ENCODE results near the gene SELENOP. TPM values are rescaled to one million over a fixed set of nuclear protein-coding genes. Genes with fewer than 3 reads are reported as not detected.

SELENOP gene
- total RNA-seq, 1 donor from 2014 or later = 807 TPM

DNA sequence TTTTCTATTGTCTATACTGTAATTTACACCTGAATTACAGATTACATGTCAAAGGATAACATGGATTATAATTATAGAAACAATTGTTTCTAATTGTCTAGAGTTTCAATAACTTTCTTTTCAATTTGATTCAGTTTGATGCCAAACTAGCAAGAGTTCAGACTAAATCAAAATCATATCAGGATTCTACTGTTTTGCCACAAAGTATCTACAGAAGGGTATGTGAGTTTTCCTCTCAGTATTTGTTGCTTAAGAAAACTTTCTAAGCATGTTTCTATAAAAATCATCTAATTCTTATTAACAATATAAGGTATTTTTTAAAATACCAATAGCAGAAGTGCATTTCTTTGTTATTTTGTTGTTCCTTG, 12.5 kb downstream of the SELENOP start:
- no peak for DNase-seq (ENCODE audit: low spot score)

DNA sequence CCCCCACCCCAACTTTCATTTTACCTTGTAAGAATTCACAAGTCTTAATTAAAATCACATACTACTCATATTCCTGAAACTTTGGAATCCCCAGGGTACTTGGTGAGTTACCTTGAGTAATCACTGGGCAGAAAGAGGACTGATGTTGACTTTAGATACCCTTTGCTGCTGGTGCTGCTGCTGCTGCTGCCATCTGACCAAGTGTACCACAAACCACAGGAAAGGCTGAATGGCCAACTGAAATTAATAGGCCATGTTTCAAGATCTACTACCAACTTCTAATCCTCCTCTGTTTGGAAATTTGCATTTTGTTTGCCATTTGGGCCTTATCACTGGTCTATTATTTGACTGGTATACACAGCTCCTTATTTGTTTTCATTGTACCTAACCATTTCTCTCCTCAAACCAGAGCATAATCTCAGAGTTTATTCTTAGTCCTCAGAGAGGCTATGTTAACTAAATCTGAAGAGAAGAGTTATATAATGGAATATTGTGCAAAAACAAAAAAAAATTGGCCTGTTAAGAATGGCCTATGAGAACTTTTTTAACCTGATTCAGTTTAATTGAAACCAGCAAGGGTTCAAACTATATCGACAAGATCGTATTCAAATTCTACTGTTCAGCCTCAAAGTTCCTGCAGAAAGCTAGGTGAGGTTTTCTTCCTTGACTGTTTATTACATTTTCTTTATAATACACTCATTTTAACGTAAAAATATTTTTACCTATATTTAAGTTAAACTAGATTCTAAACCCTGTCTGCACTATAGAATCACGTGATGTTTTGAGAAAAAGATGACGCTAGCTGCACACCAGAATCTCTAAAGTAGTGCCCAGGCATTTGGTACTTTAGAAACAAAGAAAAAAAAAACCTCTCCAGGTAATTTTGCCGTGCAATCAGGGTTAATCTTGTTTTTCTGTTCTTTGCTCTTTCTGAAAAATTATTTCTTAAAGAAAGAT, 13.1 kb downstream of the SELENOP start:
- DNase-seq (ENCODE audit: low spot score) = no peak

- no peak for DNase-seq (ENCODE audit: low spot score)
Measured at GRCh38 chr5:42791151-42791550, 20.5 kb downstream of the SELENOP start.

GRCh38 chr5:42787845-42788244, 23.8 kb downstream of the SELENOP start:
- DNase-seq (ENCODE audit: low spot score) = no peak

GRCh38 chr5:42787073-42787472, 24.6 kb downstream of the SELENOP start:
- DNase-seq (ENCODE audit: low spot score) = no peak

- no peak for DNase-seq (ENCODE audit: low spot score)
Measured at GRCh38 chr5:42785756-42786155, 25.9 kb downstream of the SELENOP start.

- DNase-seq (ENCODE audit: low spot score) = no peak
Measured at GRCh38 chr5:42784132-42784531, 27.6 kb downstream of the SELENOP start.

DNA sequence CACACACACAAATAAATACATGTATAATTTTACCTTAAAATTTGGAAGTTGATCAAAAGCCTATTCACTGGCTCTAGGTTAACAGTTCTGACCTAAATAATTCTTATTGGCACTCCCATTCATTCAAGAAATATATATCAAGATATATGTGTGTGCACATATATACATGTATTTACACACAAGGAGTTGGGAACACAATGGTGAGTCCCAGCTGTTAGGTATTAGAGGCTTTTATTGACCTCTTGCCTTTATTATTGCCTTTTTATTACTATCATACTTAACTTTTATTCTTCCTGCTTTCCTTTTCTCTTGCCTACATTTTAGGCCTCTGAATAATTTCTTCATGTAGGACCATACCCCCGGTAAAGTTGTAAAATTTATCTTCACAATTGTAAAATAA, 30.1 kb downstream of the SELENOP start:
- no peak for DNase-seq (ENCODE audit: low spot score)

GRCh38 chr5:42779083-42779482, 32.6 kb downstream of the SELENOP start:
- no peak for DNase-seq (ENCODE audit: low spot score)

- DNase-seq (ENCODE audit: low spot score) = no peak
Measured at GRCh38 chr5:42772265-42772993, 39.3 kb downstream of the SELENOP start.

GRCh38 chr5:42770003-42770402, 41.7 kb downstream of the SELENOP start:
- no peak for DNase-seq (ENCODE audit: low spot score)

GRCh38 chr5:42768106-42768504, 43.6 kb downstream of the SELENOP start:
- no peak for DNase-seq (ENCODE audit: low spot score)

DNA sequence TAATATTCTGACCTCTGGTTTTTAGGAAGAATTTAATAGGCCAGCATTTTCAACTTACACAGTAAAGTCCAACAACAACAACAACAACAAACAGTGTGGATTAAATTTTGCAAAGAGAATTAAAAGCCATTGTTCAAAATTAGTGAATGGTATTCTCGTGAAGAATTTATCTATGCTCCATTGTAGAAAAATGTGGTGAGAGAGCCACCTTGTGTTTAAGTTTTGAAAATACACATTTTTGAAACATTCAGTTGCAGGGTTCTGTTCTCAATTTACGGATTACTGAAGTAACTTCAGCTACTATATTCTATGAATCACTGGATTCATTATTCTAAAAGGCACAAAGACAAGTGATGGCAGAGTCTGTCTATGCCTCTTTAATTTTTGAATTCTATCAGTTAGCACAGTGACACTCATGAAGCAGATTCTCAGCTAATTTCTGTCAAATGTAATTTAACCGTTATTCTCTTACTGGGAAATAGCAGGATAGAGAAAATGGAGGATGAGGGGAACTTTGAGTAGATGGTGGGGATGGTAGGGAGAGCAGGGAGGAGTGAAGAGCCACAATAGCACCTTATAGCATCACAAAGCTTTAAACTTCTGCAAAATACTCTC, 44.1 kb downstream of the SELENOP start:
- no peak for DNase-seq (ENCODE audit: low spot score)

- DNase-seq (ENCODE audit: low spot score) = no peak
Measured at GRCh38 chr5:42761791-42762190, 49.9 kb downstream of the SELENOP start.

DNA sequence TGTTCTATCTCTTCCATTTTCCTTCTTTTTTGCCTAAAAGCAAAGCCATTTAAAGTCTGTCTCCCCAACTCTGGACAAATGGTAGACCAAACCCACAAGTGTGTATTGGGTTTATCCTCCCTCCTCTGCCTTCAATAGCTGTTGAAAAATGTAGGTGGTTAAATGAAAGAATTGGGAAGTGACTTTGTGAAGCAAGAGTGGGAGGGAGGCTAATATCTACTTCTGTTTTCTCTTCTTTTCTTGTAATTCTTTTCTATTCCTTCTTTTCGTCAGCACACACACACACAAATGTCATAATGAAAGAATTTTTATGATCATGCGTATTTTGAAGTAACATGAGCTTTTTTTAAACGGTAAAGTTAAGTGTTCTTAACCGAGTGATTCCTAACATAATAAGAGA, 51.3 kb downstream of the SELENOP start:
- no peak for DNase-seq (ENCODE audit: low spot score)

- DNase-seq (ENCODE audit: low spot score) = no peak
Measured at GRCh38 chr5:42759456-42759855, 52.2 kb downstream of the SELENOP start.

DNA sequence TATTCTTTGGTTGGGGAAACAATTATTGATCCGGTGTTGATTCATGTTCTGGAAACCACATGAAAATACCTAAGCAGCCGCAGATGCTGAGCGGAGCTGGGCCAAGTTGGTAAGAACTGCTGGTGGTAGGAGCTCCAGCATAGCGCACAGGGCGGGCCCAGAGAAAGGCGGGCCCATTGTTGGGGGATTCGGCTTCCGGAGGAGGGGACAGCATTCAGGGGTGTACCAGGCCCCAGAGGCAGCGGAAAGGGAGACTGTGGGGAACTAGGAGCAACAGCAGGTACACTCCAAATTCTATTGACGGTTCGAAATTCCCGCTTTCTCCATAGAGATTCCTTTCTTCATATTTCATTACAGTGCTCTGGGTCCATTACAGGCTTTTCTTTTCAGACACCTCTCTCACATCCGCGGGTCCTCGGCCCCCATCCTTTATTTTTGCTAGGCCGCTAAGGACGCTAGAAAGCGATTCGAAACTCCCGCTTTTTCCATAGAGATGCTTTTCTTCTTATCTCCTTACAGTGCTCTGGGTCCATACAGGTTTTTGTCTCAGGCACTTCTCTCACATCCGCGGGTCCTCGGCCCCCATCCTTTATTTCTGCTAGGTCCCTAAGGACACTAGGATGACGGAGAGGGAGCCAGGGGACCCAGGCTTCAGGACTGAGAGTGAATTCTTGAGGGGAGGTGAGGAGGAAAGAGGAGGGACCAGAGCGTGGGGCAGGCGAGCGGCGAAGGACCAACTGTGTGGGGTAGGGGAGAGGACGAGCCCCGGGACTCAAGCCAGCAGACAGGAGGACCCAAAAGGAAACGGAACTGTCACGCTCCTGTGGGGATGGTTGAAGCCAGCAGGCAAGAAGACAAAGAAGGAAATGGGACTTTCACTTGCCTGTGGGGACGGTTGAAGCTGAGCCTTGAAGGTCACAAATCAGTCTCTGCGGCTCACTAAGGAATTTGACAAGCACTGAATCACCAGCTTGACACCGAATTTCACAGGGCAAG, 54.8 kb downstream of the SELENOP start, which contains the start of gene CCDC152:
Gene CCDC152 (plus strand): TSS at position 213 of the 996 bp plus-strand sequence. CDS start 2,304 bp downstream, outside the sequence.
- DNase-seq (ENCODE audit: low spot score) = no peak

DNA sequence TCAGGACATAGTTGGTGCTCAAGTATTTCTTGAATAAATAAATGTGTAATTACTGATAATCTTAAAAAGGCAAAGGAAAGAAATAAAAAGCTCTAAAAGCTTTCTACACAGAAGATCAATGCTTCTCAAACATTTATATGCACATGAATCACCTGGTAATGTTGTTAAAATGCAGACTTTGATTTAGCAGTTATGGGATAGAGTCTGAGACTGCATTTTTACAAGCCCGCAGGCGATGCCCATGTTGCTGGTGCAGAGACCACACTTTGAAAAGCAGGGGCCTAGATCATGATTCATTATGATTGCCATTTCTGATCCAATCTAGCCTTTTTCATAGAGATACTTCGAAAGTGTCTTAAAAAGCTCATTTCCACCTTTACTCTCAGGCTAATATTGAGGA, 58.6 kb downstream of the SELENOP start:
- DNase-seq (ENCODE audit: low spot score) = no peak

DNA sequence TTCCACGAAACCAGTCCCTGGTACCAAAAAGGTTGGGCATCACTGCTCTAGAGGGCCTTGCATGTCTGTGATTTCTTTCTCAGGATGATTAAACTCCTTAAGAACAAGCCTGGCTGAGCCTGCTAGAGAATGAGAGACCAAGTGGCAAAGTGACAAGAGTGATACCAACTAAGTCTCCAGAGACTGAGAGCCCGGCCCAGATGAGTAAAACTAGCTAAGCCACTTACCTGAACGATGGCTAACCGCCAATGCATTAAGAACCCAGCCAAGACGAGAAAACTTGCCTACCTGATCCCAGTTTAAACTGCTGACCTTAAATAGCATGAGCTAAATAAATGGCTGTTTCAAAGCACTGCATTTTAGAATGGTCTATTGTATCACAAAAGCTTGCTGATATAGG, 60.6 kb downstream of the SELENOP start:
- no peak for DNase-seq (ENCODE audit: low spot score)

DNA sequence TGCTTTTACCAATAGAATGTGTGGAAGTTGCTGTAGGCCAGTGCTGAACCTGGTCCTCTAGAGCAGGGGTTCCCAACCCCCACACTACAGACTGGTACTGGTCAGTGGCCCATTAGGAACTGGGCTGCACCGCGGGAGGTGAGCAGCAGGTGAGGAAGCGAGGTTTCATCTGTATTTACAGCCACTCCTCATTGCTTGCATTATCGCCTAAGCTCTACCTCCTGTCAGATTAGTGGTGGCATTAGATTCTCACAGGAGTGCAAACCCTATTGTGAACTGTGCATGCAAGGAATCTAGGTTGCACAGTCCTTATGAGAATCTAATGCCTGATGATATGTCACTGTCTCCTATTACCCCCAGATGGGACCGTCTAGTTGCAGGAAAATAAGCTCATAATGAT, 61.2 kb downstream of the SELENOP start:
- DNase-seq (ENCODE audit: low spot score) = no peak
